HepG2 (cell line): ENCODE results near the gene CDK5RAP1. TPM values are rescaled to one million over a fixed set of nuclear protein-coding genes. Genes with fewer than 3 reads are reported as not detected.

Experiments
- ATAC-seq: fragments of 200-7000 bp; cut with Tn5 transposase; 3 replicates; pipeline ENCODE4 v1.9.1; 2020; ENCODE audit warnings: mild to moderate bottlenecking, moderate library complexity
- BruUV-seq: library from RNA; stranded (reverse); fragments of 400-500 nt; replicated peaks from 2 replicates; lab custom pipeline; 2021; lab: Mats Ljungman, UMichigan
- CTCF ChIA-PET: fragments of 300-600 bp; formaldehyde crosslinking; extraction: SDS; loops from one replicate; lab custom pipeline; 2021; ENCODE audit warnings: low total read pairs, inconsistent platforms, low intra/inter-chr PET ratio; lab: Yijun Ruan, JAX
- POLR2A ChIA-PET: fragments of 350-600 bp; sonication (Branson Sonifier 250); formaldehyde crosslinking; loops from one replicate; lab custom pipeline; 2020; ENCODE audit warnings: antibody characterized with exemption, inconsistent platforms; lab: Yijun Ruan, JAX
- DNase-seq: peaks from one replicate; pipeline ENCODE4 v3.0.0-alpha.2; 2015; ENCODE audit warnings: low spot score
- FAIRE-seq: peaks from 3 replicates; lab custom pipeline; 2011; peaks lifted over from hg19 to GRCh38; lab: Jason Lieb, UNC
- H2AFZ ChIP-seq: one replicate; pipeline ENCODE4 v1.6.1; 2011; ENCODE audit warnings: low read length, inconsistent platforms
- H3K27ac ChIP-seq: fragments of 300-600 bp; 3 replicates; pipeline ENCODE4 v1.8.0; 2011; ENCODE audit warnings: mixed run types, mild to moderate bottlenecking, mixed read lengths, low read length, inconsistent platforms; ENCODE audit not compliant: insufficient read depth; ENCODE audit errors: extremely low read length
- H3K27me3 ChIP-seq, 2 experiments: fragments of 200-600 bp in 1 of 2; 2 replicates in 1 of 2; 3 replicates in 1 of 2; pipeline versions ENCODE4 v1.6.0 to v1.8.0; 2011; ENCODE audit warnings: low read length in 2 of 2, mild to moderate bottlenecking in 2 of 2, moderate library complexity in 2 of 2, inconsistent platforms in 1 of 2; ENCODE audit not compliant: insufficient read depth in 2 of 2, control insufficient read depth in 1 of 2
- H3K36me3 ChIP-seq, 2 experiments: fragments of 200-600 bp in 1 of 2; replicated peaks in 1 of 2; 2 replicates in 1 of 2; 3 replicates in 1 of 2; pipeline versions ENCODE4 v1.5.1 to v1.8.0; 2011; ENCODE audit warnings: low read length in 2 of 2, inconsistent platforms in 1 of 2; ENCODE audit not compliant: insufficient read depth in 2 of 2, control insufficient read depth in 1 of 2
- H3K4me1 ChIP-seq: 2 replicates; pipeline ENCODE4 v1.5.1; 2012; ENCODE audit warnings: low read length, inconsistent platforms; ENCODE audit not compliant: insufficient read depth
- H3K4me2 ChIP-seq: 2 replicates; pipeline ENCODE4 v1.6.0; 2011; ENCODE audit warnings: low read depth, low read length, inconsistent platforms
- H3K4me3 ChIP-seq, 3 experiments: fragments of 200-600 bp in 1 of 3; sonication (generic), shearing (Covaris generic) in 1 of 3; replicated peaks in 1 of 3; 2 replicates each; pipeline ENCODE4 v1.5.1; 2011 to 2016; ENCODE audit warnings: low read length in 3 of 3, inconsistent platforms in 2 of 3, low read depth in 2 of 3, mild to moderate bottlenecking in 2 of 3, control low read depth in 1 of 3, mixed read lengths in 1 of 3; ENCODE audit not compliant: insufficient read depth in 1 of 3
- H3K79me2 ChIP-seq: one replicate; pipeline ENCODE4 v1.6.1; 2011; ENCODE audit warnings: low read length, inconsistent platforms; ENCODE audit not compliant: insufficient read depth
- H3K9ac ChIP-seq: 2 replicates; pipeline ENCODE4 v1.6.0; 2011; ENCODE audit warnings: mild to moderate bottlenecking, low read depth, low read length, inconsistent platforms; ENCODE audit not compliant: insufficient read depth
- H3K9me3 ChIP-seq: 2 replicates; pipeline ENCODE4 v1.5.1; 2012; ENCODE audit warnings: mild to moderate bottlenecking, low read length
- H4K20me1 ChIP-seq: 2 replicates; pipeline ENCODE4 v1.6.0; 2011; ENCODE audit warnings: inconsistent platforms, mild to moderate bottlenecking, low read length, moderate library complexity; ENCODE audit not compliant: insufficient read depth
- LCORL ChIP-seq, 2 experiments: fragments of 450-650 bp in 1 of 2; sonication (generic) in 1 of 2; formaldehyde crosslinking in 1 of 2; IDR thresholded peaks; 2 replicates each; pipeline versions ENCODE4 v1.5.0 to v1.6.1; 2017 to 2020; ENCODE audit warnings: antibody characterized with exemption in 1 of 2, missing genetic modification reagents in 1 of 2
- MAFK ChIP-seq, 2 experiments: IDR thresholded peaks in 1 of 2; conservative IDR thresholded peaks in 1 of 2; 2 replicates each; pipeline ENCODE4 v1.6.1; 2011; ENCODE audit warnings: improper control_type of control experiment in 2 of 2, low read length in 2 of 2
- POGZ ChIP-seq: sonication (generic); formaldehyde crosslinking; IDR thresholded peaks from 2 replicates; pipeline ENCODE4 v1.4.0; 2020; ENCODE audit warnings: mild to moderate bottlenecking, missing genetic modification reagents
- RFX3 ChIP-seq: IDR thresholded peaks from 2 replicates; pipeline ENCODE4 v1.6.1; 2016; ENCODE audit warnings: missing biosample characterization, missing genetic modification reagents
- SAP130 ChIP-seq: IDR thresholded peaks from 2 replicates; pipeline ENCODE4 v1.6.1; 2016; ENCODE audit warnings: low read depth
- SOX6 ChIP-seq, 2 experiments: fragments of 450-650 bp in 1 of 2; sonication (generic) in 1 of 2; formaldehyde crosslinking in 1 of 2; IDR thresholded peaks; 2 replicates each; pipeline versions ENCODE4 v1.4.0 to v1.6.1; 2017 to 2020; ENCODE audit warnings: antibody characterized with exemption in 1 of 2, mild to moderate bottlenecking in 1 of 2, missing genetic modification reagents in 1 of 2
- SP5 ChIP-seq: IDR thresholded peaks from 2 replicates; pipeline ENCODE4 v1.6.1; 2016; ENCODE audit warnings: low read depth, borderline replicate concordance
- ZNF572 ChIP-seq: sonication (generic); formaldehyde crosslinking; IDR thresholded peaks from 2 replicates; pipeline ENCODE4 v1.5.1; 2020; ENCODE audit warnings: mild to moderate bottlenecking, missing genetic modification reagents
- WGBS: methylation state at CpG from one replicate; pipeline ENCODE4 v1.1.6; 2017; ENCODE audit warnings: low lambda C conversion rate; 5-methylcytosine and 5-hydroxymethylcytosine counted together
- in situ Hi-C: cut with HindIII; loops from 2 replicates; pipeline ENCODE4 v1.10.0; 2017; ENCODE audit warnings: low pct_unique_long_range_greater_than_20kb; ENCODE audit not compliant: extremely low pct_ligation_motif_present
- intact Hi-C: fragments of 100-400 bp; cut with micrococcal nuclease; formaldehyde crosslinking; loops from one replicate; pipeline ENCODE4 v1.10.0; 2022; ENCODE audit not compliant: unreplicated experiment
- polyA plus RNA-seq, 8 experiments: library from polyadenylated mRNA; depleted of rRNA in 3 of 8; stranded (reverse) in 7 of 8; unstranded in 1 of 8; fragments of >200 nt; fragmentation: Illumina TruSeq in 4 of 8; extraction: Trizol in 4 of 8; gene quantifications; 2 replicates each; pipeline versions ENCODE4 v1.2.1 to v1.2.3, GENCODE V29; 2011 to 2016; ENCODE audit warnings: low read depth in 4 of 8, missing spikeins in 1 of 8, mixed read lengths in 1 of 8; ENCODE audit not compliant: insufficient read depth in 1 of 8
- total RNA-seq, 5 experiments: library from RNA; depleted of rRNA; stranded (reverse); fragments of >200 nt; fragmentation: Illumina TruSeq; extraction: Trizol; gene quantifications; 2 replicates each; pipeline ENCODE4 v1.2.3, GENCODE V29; 2016; ENCODE audit warnings: low read depth in 1 of 5

Gene CDK5RAP1
- total and polyA plus RNA-seq, 2 of the 13 experiments (the other 11 are each of a cell fraction or from before 2014, with no cell fraction given) = 53.6 to 98.2 TPM

- FAIRE-seq (no peak), ATAC-seq (no peak), DNase-seq (no peak)
- peaks cover 0 to 4% of the 10 kb centered on the region in 2 experiments; a peak in 1 of 5 replicates for H3K27me3 ChIP-seq
- H3K4me2 ChIP-seq = no peak overlapping the region
- no peak overlapping the region for H2AFZ ChIP-seq
- no TSS peak for BruUV-seq
- ChIA-PET CTCF (no interaction called here), POLR2A (no interaction called here)
- H3K79me2 ChIP-seq = no peaks in the 10 kb centered on the region
- peaks cover 1 to 6% of the 10 kb centered on the region in 2 experiments; a peak in 2 of 5 replicates for H3K36me3 ChIP-seq
- intact Hi-C loops (no loop called here), in situ Hi-C loops (no loop called here)
- no peak overlapping the region for H3K4me3 ChIP-seq
- no peak overlapping the region for H3K9ac ChIP-seq
- H3K4me1 ChIP-seq = peaks cover 28% of the 10 kb centered on the region
- no peak overlapping the region for H3K27ac ChIP-seq
- no peaks in the 10 kb centered on the region for H4K20me1 ChIP-seq
- TF ChIP-seq POGZ (no peak), ZNF572 (CRISPR knock-in tag) (0 out of 2 replicates have a peak, but pooled peaks have one; percentile 66), SOX6 (IDR thresholded peaks at IDR 0.05) (no peak), SOX6 (CRISPR knock-in tag; IDR thresholded peaks at IDR 0.05) (no peak), RFX3 (CRISPR knock-in tag) (no peak), LCORL (IDR thresholded peaks at IDR 0.05) (peak; percentile 99), LCORL (CRISPR knock-in tag; IDR thresholded peaks at IDR 0.05) (no peak)
- WGBS = 100% methylated on average over 2 of the region's 2 CpGs
- no peaks in the 10 kb centered on the region for H3K9me3 ChIP-seq
Measured at GRCh38 chr20:33438481-33438880, 37.2 kb upstream of the CDK5RAP1 start.

DNA sequence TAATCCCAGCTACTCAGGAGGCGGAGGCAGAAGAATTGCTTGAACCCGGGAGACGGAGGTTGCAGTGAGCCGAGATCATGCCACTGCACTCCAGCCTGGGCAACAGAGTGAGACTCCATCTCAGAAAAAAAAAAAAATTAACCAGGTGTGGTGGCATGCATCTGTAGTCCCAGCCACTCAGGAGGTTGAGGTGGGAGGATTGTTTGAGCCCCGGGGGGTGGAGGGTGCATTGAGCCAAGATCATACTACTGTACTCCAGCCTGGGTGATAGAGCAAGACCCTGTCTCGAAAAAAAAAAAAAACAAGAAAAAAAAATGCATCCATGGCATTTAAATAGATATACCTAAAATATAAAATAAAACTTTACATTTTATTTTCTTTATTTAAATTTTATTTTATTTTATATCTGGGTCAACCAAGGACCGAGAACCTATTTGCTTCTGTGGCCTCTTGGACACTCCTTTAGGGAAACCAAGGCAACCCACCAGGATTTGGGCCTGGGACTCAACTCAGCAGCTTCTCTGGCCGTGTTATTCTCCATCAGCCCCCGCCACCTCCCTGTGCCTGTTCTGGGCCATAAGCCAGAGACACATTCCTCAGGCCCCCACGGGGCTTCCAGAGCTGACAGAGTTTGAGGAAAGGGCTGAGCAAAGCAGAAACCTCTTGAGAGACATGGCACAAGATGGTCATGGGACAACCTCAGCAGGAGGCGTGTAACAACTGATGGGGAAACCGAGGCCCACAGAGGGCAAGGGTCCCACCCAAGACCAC lies 36.0 kb upstream of the CDK5RAP1 start:
- intact Hi-C loops = no loop called here
- H4K20me1 ChIP-seq = no peaks in the 10 kb centered on the region
- no peak for TF ChIP-seq SP5 (CRISPR knock-in tag)
- TF ChIP-seq MAFK (conservative IDR thresholded peaks at IDR 0.05 in 1 of 2, IDR thresholded peaks at IDR 0.05 in 1 of 2; ENCODE audit: low read length in 2 of 2) = 0 out of 4 replicates have a peak, but pooled peaks of 1 of the 2 experiments have one; percentile 0
- TF ChIP-seq SAP130 (CRISPR knock-in tag) = no peak

More for the DNA sequence above, 36.0 kb upstream of the CDK5RAP1 start:
- Histone ChIP-seq H3K36me3 (peaks cover 1 to 6% of the 10 kb centered on the region in 2 experiments; a peak in 2 of 5 replicates), H3K4me1 (peaks cover 20% of the 10 kb centered on the region), H3K27me3 (no peaks in the 10 kb centered on the region), H3K79me2 (no peaks in the 10 kb centered on the region), H3K4me2 (no peak overlapping the region), H3K27ac (no peak overlapping the region), H3K9me3 (no peaks in the 10 kb centered on the region), H3K9ac (no peak overlapping the region), H3K4me3 (no peak overlapping the region), H2AFZ (no peak overlapping the region)
- ATAC-seq = no peak
- no peak for FAIRE-seq
- ChIA-PET CTCF (no interaction called here), POLR2A (interaction anchor here (0.7 kb wide), 1 partner anchor 18 kb away, joined by 4 read pairs; no protein-coding TSS in a partner anchor)
- DNase-seq = no peak
- in situ Hi-C loops = no loop called here
- BruUV-seq = no TSS peak
- 92% methylated on average over 12 of the region's 12 CpGs for whole genome bisulfite sequencing
